Caco-2 (cell line): ENCODE results near the gene TANGO2. TPM values are rescaled to one million over a fixed set of nuclear protein-coding genes. Genes with fewer than 3 reads are reported as not detected.

Experiments
- BruUV-seq: library from RNA; stranded (reverse); fragments of 400-500 nt; replicated peaks from 2 replicates; lab custom pipeline; 2021; lab: Mats Ljungman, UMichigan
- CTCF ChIA-PET: fragments of 300-600 bp; sonication (Branson Sonifier 250); formaldehyde crosslinking; loops from one replicate; lab custom pipeline; 2022; ENCODE audit warnings: antibody characterized with exemption; lab: Charles Lee
- POLR2A ChIA-PET: fragments of 300-600 bp; sonication (Branson Sonifier 250); formaldehyde crosslinking; loops from one replicate; lab custom pipeline; 2022; ENCODE audit warnings: antibody characterized with exemption; lab: Charles Lee
- DNase-seq, 2 experiments: peaks; one replicate each; pipeline versions ENCODE4 v3.0.0 to v3.0.0-alpha.2; 2020 to 2022
- H3K27me3 ChIP-seq: replicated peaks from 2 replicates; pipeline ENCODE4 v1.6.0; 2011; ENCODE audit warnings: low read length; ENCODE audit not compliant: control insufficient read depth, insufficient read depth
- H3K36me3 ChIP-seq: 2 replicates; pipeline ENCODE4 v1.5.1; 2011; ENCODE audit warnings: low read length; ENCODE audit not compliant: control insufficient read depth, insufficient read depth
- H3K4me1 ChIP-seq: fragments of 250-450 bp; sonication (Bioruptor Pico); 2 replicates; pipeline ENCODE4 v1.5.1; 2020; ENCODE audit warnings: mild to moderate bottlenecking
- H3K4me3 ChIP-seq: 2 replicates; pipeline ENCODE4 v1.5.1; 2011; ENCODE audit warnings: low read depth, mild to moderate bottlenecking, control low read depth, low read length
- H3K9me3 ChIP-seq: fragments of 250-450 bp; sonication (Bioruptor Pico); 2 replicates; pipeline ENCODE4 v1.5.1; 2020; ENCODE audit warnings: mild to moderate bottlenecking, moderate library complexity
- H3K27ac Mint-ChIP-seq: one replicate; pipeline ENCODE4 v1.8.0; 2022; ENCODE audit warnings: mixed read lengths; ENCODE audit not compliant: unreplicated experiment
- H3K27me3 Mint-ChIP-seq: one replicate; pipeline ENCODE4 v1.8.0; 2022; ENCODE audit warnings: mixed read lengths; ENCODE audit not compliant: insufficient read depth, unreplicated experiment
- H3K36me3 Mint-ChIP-seq: one replicate; pipeline ENCODE4 v1.8.0; 2022; ENCODE audit warnings: mild to moderate bottlenecking, mixed read lengths; ENCODE audit not compliant: insufficient read depth, unreplicated experiment
- H3K4me1 Mint-ChIP-seq: one replicate; pipeline ENCODE4 v1.8.0; 2022; ENCODE audit warnings: low read depth, mixed read lengths; ENCODE audit not compliant: unreplicated experiment
- H3K4me3 Mint-ChIP-seq: one replicate; pipeline ENCODE4 v1.8.0; 2022; ENCODE audit warnings: mild to moderate bottlenecking, moderate library complexity, mixed read lengths; ENCODE audit not compliant: unreplicated experiment
- H3K9me3 Mint-ChIP-seq: one replicate; pipeline ENCODE4 v1.8.0; 2022; ENCODE audit warnings: mixed read lengths; ENCODE audit not compliant: unreplicated experiment
- intact Hi-C: fragments of 100-400 bp; cut with micrococcal nuclease; formaldehyde crosslinking; loops from one replicate; pipeline ENCODE4 v1.10.0; 2022; ENCODE audit not compliant: unreplicated experiment
- total RNA-seq: library from RNA; stranded (reverse); gene quantifications from 2 replicates; pipeline ENCODE4 v1.2.3, GENCODE V29; 2022
- TF ChIP-seq, protein P1 (sequence below), 2 experiments: fragments of 200-600 bp in 1 of 2; IDR thresholded peaks; 1 replicate in 1 of 2; 2 replicates in 1 of 2; pipeline versions ENCODE4 v1.5.1 to v1.8.0; 2011 to 2022; ENCODE audit warnings: antibody characterized with exemption in 1 of 2, control low read depth in 1 of 2, inconsistent platforms in 1 of 2, low read depth in 1 of 2, low read length in 1 of 2, mild to moderate bottlenecking in 1 of 2, moderate library complexity in 1 of 2; ENCODE audit not compliant: insufficient read depth in 1 of 2, severe bottlenecking in 1 of 2, unreplicated experiment in 1 of 2

Gene TANGO2
- total RNA-seq, 1 experiment from 2014 or later = 26.6 TPM

DNA sequence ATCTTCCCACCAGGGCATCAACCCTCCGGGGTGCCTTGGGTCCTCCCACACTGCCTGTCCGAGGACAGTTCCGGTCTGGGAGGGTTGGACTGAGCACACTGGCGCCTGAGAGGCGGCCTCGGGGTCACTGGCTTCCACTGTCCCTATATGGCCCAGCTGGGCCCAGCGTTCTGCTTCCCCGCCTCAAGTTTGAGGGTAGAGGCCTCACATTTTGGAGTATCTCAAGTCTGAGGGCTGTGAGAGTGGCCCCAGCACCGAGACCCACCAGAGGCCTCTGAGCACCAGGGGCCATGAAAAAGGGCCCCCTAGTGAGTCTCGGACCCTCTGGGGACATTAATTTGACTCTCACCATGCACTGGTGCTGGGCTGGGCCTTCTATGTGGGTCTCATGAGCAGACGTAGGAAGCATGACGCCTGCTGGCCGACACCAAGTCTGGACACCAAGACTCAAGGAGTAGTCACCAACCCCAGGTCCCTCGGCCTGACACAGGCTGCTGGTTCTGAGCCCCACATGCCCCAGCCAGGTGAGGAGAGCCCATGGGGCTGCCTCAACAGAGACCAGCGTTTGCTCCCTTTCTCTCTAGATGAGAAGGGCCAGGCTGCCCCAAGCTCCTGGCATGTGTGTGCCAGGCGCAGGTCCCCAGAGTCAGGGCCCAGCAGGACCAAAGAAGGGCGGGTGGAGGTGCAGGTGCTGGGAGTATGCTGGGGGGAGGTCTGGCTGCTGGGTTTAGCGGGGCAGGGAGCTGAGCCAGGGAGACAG is 31.8 kb upstream of the TANGO2 start:
- Mint-ChIP-seq H3K4me1 (no peaks in the 10 kb centered on the region), H3K4me3 (no peak overlapping the region), H3K27me3 (no peaks in the 10 kb centered on the region), H3K36me3 (no peaks in the 10 kb centered on the region), H3K27ac (no peak overlapping the region), H3K9me3 (no peaks in the 10 kb centered on the region)
- Histone ChIP-seq H3K27me3 (no peaks in the 10 kb centered on the region), H3K36me3 (no peaks in the 10 kb centered on the region), H3K4me1 (no peaks in the 10 kb centered on the region), H3K4me3 (no peak overlapping the region), H3K9me3 (no peaks in the 10 kb centered on the region)
- POLR2A ChIA-PET = no interaction called here
- CTCF ChIA-PET = interaction anchor here (1.2 kb wide), 1 partner anchor 18 kb away, joined by 3 read pairs; no protein-coding TSS in a partner anchor
- BruUV-seq = no TSS peak
- TF ChIP-seq, protein P1, sequence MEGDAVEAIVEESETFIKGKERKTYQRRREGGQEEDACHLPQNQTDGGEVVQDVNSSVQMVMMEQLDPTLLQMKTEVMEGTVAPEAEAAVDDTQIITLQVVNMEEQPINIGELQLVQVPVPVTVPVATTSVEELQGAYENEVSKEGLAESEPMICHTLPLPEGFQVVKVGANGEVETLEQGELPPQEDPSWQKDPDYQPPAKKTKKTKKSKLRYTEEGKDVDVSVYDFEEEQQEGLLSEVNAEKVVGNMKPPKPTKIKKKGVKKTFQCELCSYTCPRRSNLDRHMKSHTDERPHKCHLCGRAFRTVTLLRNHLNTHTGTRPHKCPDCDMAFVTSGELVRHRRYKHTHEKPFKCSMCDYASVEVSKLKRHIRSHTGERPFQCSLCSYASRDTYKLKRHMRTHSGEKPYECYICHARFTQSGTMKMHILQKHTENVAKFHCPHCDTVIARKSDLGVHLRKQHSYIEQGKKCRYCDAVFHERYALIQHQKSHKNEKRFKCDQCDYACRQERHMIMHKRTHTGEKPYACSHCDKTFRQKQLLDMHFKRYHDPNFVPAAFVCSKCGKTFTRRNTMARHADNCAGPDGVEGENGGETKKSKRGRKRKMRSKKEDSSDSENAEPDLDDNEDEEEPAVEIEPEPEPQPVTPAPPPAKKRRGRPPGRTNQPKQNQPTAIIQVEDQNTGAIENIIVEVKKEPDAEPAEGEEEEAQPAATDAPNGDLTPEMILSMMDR (IDR thresholded peaks at IDR 0.05; ENCODE audit: insufficient read depth in 1 of 2, low read depth in 1 of 2, low read length in 1 of 2, severe bottlenecking in 1 of 2, unreplicated experiment in 1 of 2) = no peak
- DNase-seq = no peak
- intact Hi-C loops = no loop called here

- Mint-ChIP-seq H3K27me3 (no peaks in the 10 kb centered on the region), H3K4me1 (no peaks in the 10 kb centered on the region), H3K4me3 (no peak overlapping the region), H3K36me3 (no peaks in the 10 kb centered on the region), H3K9me3 (no peaks in the 10 kb centered on the region), H3K27ac (no peak overlapping the region)
- no peaks in the 10 kb centered on the region for H3K4me1 ChIP-seq
- no peaks in the 10 kb centered on the region for H3K9me3 ChIP-seq
- TF ChIP-seq, protein P1 (IDR thresholded peaks at IDR 0.05; ENCODE audit: insufficient read depth in 1 of 2, low read depth in 1 of 2, low read length in 1 of 2, severe bottlenecking in 1 of 2, unreplicated experiment in 1 of 2) = no peak
- H3K36me3 ChIP-seq = no peaks in the 10 kb centered on the region
- intact Hi-C loops = no loop called here
- ChIA-PET CTCF (no interaction called here), POLR2A (no interaction called here)
- H3K4me3 ChIP-seq = no peak overlapping the region
- no peaks in the 10 kb centered on the region for H3K27me3 ChIP-seq
- no TSS peak for BruUV-seq
- DNase-seq = no peak
Measured at GRCh38 chr22:19989725-19990067, 31.2 kb upstream of the TANGO2 start.

GRCh38 chr22:19990188-19990587 is 30.7 kb upstream of the TANGO2 start:
- no TSS peak for BruUV-seq
- CTCF ChIA-PET = no interaction called here

More at GRCh38 chr22:19990188-19990587, 30.7 kb upstream of the TANGO2 start:
- H3K9me3 Mint-ChIP-seq = no peaks in the 10 kb centered on the region
- H3K27me3 ChIP-seq = no peaks in the 10 kb centered on the region
- intact Hi-C loops = no loop called here
- H3K36me3 Mint-ChIP-seq = no peaks in the 10 kb centered on the region
- no peak overlapping the region for H3K27ac Mint-ChIP-seq
- no peak overlapping the region for H3K4me3 ChIP-seq
- POLR2A ChIA-PET = no interaction called here
- DNase-seq = no peak
- no peaks in the 10 kb centered on the region for H3K27me3 Mint-ChIP-seq
- no peaks in the 10 kb centered on the region for H3K4me1 Mint-ChIP-seq
- H3K9me3 ChIP-seq = no peaks in the 10 kb centered on the region
- H3K4me1 ChIP-seq = no peaks in the 10 kb centered on the region
- TF ChIP-seq, protein P1 (IDR thresholded peaks at IDR 0.05; ENCODE audit: insufficient read depth in 1 of 2, low read depth in 1 of 2, low read length in 1 of 2, severe bottlenecking in 1 of 2, unreplicated experiment in 1 of 2) = no peak
- no peaks in the 10 kb centered on the region for H3K36me3 ChIP-seq
- no peak overlapping the region for H3K4me3 Mint-ChIP-seq
